Measurements from ENCODE around the gene RHBDL2. TPM values are rescaled to one million over a fixed set of nuclear protein-coding genes. Genes with fewer than 3 reads are reported as not detected.

The RHBDL2 gene
- total and polyA plus RNA-seq, 2 donors (not counting 3 experiments of a cell fraction or from before 2014, with no cell fraction given), result 0.06 to 1.4 TPM

GRCh38 chr1:38962560-38962959, 20.9 kb upstream of the RHBDL2 start:
- dilution Hi-C loops (cut with MboI; ENCODE audit: extremely low pct_ligation_motif_present, low sequenced_read_pairs) (no loop called here), intact Hi-C loops (cut with micrococcal nuclease) (no loop called here)
- Histone ChIP-seq H3K9me1 (replicated peaks; ENCODE audit: control insufficient read depth, extremely low read depth, insufficient read depth, low read length) (no peaks in the 10 kb centered on the region), H3K27me3 (ENCODE audit: control insufficient read depth in 2 of 2, insufficient read depth in 2 of 2, low read length in 2 of 2) (no peaks in the 10 kb centered on the region), H3K4me1 (ENCODE audit: control insufficient read depth, extremely low read depth, insufficient read depth, low read length) (no peaks in the 10 kb centered on the region), H3K27ac (ENCODE audit: insufficient read depth, low read depth, low read length) (no peak overlapping the region), H3K36me3 (ENCODE audit: control insufficient read depth in 2 of 2, extremely low read depth in 1 of 2, insufficient read depth in 2 of 2, low read length in 2 of 2) (no peaks in the 10 kb centered on the region), H4K20me1 (replicated peaks; ENCODE audit: control insufficient read depth, extremely low read depth, insufficient read depth, low read length) (no peaks in the 10 kb centered on the region), H3K4me2 (ENCODE audit: insufficient read depth, low read length) (no peak overlapping the region), H3K9me3 (replicated peaks; ENCODE audit: control insufficient read depth, insufficient read depth, low read length) (no peaks in the 10 kb centered on the region), H3K4me3 (replicated peaks in 1 of 3; ENCODE audit: insufficient read depth in 1 of 3, low read depth in 1 of 3, low read length in 3 of 3) (no peak overlapping the region), H2AFZ (ENCODE audit: low read depth, low read length) (no peak overlapping the region), H3K79me2 (ENCODE audit: control insufficient read depth, insufficient read depth, low read length) (no peaks in the 10 kb centered on the region), H3K9ac (replicated peaks; ENCODE audit: extremely low read depth, insufficient read depth, low read length) (no peak overlapping the region)
- ChIA-PET POLR2A (no interaction called here), CTCF (no interaction called here)
- no TSS peak for BruUV-seq (replicated peaks)
- FAIRE-seq (no peak), DNase-seq (ENCODE audit: low read depth, low spot score) (no peak)
- no peak for TF ChIP-seq POLR2AphosphoS5 (IDR thresholded peaks at IDR 0.05; ENCODE audit: insufficient read depth, low read depth, low read length)
- no peak for TF ChIP-seq MAX (IDR thresholded peaks at IDR 0.05; ENCODE audit: insufficient read depth, insufficient read length)
- TF ChIP-seq POLR2A (IDR thresholded peaks at IDR 0.05; ENCODE audit: low read depth, low read length), result no peak
- no peak for TF ChIP-seq EZH2 (IDR thresholded peaks at IDR 0.05; ENCODE audit: borderline replicate concordance, low read depth, low read length, severe bottlenecking)
- TF ChIP-seq FOS (IDR thresholded peaks at IDR 0.05; ENCODE audit: borderline replicate concordance, insufficient read depth, low read length), result no peak
- TF ChIP-seq MYC (IDR thresholded peaks at IDR 0.05; ENCODE audit: low read depth, low read length), result no peak
- no peak for TF ChIP-seq GATA2 (IDR thresholded peaks at IDR 0.05; ENCODE audit: insufficient read depth, insufficient read length, low read depth, low read length)
- no peak for TF ChIP-seq CTCF (IDR thresholded peaks at IDR 0.05; ENCODE audit: extremely low read depth in 1 of 2, insufficient read depth in 1 of 2, low read depth in 1 of 2, low read length in 2 of 2)
- TF ChIP-seq JUN (IDR thresholded peaks at IDR 0.05; ENCODE audit: borderline replicate concordance, insufficient read depth, insufficient read length, low read depth), result no peak
